HG03571 (cell line): Measurements from ENCODE around the gene GRAMD1B.
"Not testable (repeated sequence)": the region's sequence is repeated elsewhere in the genome, so short reads cannot be mapped to it uniquely, and the experiment has no call there.

Source experiments
- ATAC-seq: cut with Tn5 transposase; IDR thresholded peaks from one replicate; pipeline ENCODE4 v1.9.1; 2021; ENCODE audit not compliant: unreplicated experiment

The GRAMD1B gene

DNA sequence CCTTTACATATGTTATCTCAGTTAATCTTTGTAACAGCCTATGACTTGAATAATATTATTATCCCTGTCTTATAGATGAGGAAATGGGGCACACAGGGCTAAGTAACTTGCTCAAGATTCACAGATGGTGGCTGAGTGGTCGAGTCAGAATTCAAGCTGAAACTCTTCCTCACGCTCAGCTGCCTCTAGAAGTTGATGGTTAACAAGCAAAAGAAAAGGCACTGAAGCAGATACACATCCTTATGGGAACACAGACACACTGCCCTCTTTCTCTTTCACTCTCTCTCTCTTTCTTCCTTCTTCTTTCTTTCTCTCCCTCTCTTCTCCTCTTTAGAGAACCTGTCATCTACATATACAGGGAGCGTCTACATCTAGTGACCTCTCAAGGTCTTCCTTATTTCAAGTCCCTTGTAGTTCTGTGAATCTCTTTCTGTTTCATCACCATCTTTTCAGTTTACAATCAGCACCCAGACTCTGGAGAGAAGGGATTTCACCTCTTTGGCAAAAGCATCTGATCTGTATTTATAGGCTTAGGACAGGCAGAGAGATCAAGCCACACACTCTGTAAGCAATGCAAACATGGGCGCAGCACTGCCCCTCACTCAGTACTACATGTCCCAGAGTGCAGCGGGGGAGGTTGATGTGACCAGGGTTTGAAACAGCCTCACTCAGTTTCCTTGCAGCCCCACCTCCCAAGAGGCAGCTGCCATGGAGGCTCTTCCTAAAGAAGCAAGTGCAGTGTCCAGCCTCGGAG is 75.7 kb downstream of the GRAMD1B start:
- peak; percentile 76 for ATAC-seq

DNA sequence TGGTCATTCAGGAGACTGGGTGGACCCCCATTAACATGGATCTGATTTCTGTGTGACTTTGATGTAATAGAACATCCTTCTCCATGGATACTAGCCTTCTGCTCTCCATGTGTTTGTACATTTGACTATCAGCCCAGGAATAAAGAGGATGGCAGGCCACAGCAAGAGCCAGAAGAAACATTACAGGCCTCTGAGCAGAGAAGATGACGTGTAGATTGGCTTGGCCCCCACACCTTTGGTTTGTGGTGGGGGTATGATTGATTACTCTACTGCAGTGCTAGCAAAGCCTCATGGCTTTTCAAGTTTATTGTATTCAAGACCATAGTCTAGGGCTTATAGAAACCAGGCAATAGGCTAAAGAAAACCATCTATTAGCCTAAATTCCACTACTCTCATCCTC is 77.0 kb downstream of the GRAMD1B start:
- no peak for ATAC-seq

DNA sequence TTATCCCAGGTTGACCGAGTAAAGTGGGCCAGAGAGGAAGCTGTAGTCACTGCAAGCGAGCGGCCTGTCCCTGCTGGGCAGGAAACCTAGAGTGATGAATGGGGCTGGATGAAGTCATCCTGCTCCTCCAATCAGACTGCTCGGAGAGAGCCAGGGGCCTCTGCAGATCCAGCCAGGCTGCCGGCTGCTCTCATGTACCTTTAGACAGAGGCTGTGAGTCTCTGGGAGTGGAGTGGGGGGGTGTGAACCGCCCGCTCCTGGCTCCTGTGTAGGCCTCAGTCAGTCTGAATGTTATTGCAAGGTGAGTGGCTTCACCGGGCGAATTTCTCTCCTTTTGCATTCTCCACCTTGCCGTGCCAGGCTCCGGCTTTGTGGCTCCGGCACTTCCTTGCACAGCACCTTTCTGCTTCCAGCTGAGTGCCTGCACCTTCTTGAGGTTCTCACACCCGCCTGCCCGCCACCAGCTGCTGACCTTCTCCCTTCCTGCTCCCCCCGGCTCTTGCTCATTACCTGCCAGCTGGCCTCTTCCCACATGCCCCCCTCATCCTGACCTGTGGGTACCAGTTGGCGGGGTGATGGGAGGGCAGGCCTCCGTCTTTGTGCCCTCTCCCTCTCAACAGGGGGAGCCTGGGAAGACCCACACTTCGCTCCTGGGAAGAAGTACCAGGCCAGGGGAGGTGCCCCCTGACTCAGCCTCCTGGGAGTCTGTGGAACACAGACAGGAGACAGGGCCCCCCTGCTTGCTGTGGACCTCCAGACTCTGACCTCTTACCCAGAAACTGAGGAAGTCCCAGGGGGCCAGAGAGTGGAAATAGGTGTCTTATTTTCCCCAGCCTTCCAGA is 79.9 kb downstream of the GRAMD1B start:
- ATAC-seq, result no peak

DNA sequence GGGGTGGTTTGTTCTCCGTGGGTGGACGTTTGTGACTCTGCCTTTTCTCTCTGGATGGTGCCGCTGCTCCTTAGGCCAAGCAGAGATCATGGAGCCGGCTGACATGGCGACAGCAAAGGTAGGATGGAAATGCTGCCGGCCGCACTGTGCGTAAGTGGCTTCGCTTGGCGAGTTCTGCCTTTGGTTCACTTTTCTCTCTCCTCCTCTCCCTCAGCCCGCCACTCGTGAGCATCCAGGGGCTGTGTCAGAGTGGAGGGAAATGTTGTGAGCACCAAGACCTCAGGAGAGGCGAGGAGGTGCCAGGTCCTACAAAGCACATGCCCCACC is 80.5 kb downstream of the GRAMD1B start:
- ATAC-seq, result no peak

DNA sequence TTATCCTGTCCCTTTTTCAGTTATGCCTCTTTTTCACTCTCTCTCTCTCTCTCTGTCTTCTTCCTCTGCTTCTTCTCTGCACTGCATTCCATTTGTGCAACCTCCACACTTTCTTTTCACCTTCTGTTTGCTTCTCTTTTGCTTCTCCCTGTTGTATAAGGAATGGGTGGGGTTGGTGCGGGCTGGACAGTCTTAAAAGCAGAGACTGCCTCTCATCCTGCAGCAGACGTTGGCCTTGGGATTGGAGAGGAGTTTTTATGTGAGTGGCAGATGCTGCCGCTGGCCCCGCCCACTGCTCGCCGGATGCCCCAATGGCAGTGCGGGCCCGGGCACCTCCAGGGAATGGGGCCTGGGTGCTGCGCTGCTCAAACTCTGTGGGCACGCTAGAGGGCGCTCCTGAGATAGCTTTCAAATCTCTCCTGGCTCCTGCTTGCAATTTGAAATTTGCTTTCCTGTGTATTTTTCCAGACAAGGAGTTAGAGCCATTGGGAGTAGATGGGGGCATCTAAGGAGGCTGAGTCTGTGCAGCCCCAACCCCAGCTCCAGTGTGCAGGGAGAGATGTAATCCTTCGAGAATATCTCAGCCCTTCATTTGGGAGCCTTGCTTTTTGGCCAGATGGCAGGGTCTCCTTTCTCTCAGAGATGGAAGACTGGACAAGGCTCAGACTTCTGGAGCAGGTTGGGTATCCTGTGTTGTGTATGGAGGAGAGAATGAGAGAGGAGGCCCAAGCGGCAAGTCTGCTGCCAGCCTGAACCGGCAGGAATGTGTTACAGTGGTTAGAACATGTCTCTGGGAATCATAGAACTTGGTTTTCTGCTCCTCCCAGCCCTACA is 81.2 kb downstream of the GRAMD1B start:
- peak; percentile 93 for ATAC-seq

DNA sequence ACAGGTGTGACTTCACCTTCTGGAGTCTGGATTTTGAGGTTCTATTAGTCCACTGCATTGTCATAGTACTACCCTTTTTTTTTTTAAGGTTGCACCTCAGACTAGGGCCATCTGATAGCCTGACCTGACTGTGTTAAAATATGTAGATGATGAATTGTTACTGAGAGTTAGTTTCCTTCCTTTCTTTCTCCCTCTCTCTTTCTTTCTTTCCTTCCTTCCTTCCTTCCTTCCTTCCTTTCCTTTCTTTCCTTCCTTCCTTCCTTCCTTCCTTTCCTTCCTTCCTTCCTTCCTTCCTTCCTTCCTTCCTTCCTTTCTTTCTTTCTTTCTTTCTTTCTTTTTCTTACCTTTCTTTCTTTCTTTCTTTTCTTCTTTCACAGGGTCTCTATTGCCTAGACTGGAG is 83.2 kb downstream of the GRAMD1B start:
- ATAC-seq, result not testable (repeated sequence)

DNA sequence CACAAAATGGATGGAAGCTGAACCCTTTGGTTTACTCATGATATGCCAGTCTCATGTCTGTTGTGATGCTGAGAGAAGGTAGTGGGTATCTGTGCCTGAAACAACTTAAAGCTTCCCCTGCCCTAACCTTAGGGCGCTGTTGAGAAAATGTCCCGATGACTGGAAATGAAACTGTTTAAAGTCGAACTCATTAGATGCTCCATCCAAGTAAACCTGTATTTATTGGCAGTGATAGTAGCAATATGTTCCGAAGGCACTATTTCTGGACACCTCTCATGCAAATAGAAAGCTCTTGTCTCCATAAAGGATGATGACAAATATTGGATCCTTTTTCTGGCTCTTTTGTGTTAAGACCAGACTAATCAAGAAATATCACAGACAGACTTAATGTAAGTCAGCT is 86.2 kb downstream of the GRAMD1B start:
- ATAC-seq, result no peak

DNA sequence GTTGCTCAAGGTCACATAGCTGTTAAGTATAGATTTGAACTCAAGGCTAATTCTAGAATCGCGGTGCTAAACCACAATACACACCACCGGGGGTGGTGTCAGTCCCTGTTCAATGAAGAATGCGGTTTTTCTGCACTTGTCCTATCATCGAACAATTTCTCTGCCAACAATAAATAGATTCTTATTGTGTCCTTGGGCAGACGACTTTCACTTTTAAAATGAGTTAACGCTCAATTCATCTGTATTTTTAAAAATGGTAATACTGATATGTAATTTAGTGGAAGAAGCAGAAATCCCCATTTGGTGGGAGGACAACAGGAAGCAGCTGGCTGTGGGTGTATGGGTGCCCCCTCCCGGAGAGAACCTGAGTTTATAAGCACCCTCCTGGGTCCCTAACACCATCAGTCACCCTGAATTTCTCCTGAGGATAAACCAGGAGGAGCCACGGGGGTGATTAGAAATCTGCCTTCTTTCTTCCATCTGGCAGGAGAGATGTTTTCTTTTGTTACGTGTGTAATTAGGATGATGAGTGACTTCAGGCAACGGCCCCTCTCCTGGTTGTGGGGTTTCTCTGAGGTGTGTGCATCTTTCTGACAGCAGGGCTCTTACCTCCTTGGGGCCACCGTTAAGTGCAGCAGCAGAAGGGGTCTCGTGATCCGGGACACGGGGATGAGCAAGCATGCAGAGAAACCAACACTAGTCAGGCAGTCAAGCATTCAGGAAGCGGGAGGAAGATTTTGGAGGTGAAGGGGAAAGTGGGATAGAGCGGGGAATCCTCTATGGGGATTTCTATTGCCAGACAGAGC is 87.7 kb downstream of the GRAMD1B start:
- peak; percentile 43 for ATAC-seq

DNA sequence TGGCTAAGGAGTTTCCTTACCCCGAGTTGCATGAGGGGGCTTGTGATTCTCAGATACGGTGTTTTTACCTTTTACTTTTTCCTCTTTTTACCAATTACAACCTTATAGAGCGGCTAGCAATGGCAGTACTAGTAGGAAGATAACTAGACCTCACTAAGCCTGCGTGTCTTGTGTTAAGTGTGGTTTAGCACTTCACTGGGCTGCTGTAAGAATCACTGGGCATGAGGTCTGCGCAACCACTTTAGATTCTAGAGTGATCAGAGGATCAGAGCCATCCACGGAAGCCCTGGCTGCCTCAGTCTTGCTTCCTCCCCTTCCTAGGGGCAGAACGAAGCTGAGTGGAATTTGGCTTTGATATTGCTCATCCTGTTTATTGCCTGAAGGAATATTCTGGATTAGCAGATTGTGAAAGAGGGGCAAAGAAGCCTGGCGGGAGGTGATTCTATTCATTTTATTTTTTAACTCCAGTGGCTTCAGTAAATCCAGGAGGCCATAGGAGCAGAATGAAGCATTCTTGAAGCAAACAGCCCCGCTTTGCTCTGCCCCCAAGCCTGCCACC is 88.5 kb downstream of the GRAMD1B start:
- peak; percentile 68 for ATAC-seq

DNA sequence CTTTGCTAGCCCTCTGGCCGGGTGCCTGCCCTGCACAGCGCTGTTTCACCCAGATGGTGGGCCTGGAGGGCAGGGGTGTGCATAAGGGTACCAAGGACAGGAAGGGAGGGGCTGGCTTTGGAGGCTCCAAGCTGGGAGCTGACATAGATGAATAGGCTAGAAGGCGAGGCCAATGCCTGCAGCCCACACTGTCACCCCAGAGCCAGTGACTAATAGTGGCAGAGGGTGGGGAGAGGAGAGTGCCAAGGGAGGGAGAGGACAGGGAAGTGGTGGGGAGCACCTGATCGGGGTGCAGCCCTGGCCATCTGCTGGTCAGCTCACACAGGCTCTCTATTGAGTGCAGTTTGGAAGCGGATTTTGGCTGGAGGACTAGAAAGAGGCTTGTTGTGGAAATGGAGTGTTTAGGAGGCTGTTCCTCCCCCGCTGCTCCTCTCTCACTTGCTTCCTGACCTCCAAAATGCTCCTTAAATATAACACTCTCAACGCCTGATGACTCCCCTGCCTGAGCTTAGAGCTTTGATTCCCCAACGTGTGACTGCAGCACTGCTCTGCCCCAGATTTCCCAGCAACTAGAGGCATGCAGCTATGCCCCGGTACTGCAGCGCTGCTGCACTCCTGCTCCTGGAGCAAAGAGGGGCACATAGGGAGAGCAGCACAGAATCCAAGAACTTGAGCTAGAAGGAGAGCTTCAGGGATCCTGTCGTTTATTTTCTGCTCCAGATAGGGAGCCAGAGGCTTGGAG is 89.2 kb downstream of the GRAMD1B start:
- ATAC-seq, result no peak

DNA sequence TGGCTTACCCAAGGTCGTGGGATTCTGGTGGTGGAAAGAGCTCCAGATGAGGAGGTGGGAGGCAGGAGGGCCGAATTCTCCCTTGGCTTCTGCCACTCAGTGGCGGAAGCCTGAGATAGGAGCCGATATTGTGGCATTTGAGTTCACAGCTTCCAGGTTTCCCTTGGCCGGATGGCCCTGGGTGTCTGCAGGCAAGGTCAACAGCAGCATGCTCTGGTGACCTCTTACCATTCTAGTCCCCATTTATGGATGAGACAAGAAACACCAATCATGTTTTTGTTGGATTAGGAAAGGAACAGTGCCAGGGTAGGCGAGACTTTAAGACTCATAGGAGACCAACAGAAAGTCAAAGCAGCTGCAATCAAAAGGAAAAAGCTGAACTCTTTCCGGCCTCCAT is 89.7 kb downstream of the GRAMD1B start:
- ATAC-seq, result no peak

DNA sequence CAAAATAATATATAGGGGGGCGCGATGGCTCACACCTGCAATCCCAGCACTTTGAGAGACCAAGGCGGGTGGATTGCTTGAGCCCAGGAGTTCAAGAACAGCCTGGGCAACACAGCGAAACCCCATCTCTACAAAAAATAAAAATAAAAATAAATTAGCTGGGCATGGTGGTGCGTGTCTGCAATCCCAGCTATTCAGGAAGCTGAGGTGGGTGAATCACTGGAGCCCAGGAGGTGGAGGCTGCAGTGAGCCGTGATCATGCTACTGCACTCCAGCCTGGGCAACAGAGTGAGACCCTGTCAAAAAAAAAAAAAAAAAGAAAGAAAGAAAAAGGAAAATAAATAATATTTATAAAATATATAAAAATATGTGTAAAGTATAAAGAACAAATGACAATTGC is 90.4 kb downstream of the GRAMD1B start:
- not testable (repeated sequence) for ATAC-seq

DNA sequence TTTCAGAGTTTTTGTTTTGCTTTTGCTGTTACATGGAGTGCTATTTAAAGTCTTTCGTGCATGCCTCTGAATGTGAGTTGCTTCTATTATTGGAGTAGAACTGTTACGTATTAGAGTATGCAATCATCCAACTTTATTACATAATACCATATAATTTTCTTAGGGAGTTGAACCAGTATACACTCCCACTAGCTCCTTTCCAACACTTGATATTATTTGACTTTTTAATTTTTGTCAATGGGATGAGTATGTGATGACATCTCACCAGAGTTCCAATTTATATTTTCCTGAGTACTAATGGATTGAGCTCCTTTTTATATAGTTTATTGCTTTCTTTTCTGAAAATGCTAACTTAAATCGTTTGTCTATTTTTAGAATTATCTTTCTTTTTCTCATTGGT is 90.9 kb downstream of the GRAMD1B start:
- no peak for ATAC-seq

DNA sequence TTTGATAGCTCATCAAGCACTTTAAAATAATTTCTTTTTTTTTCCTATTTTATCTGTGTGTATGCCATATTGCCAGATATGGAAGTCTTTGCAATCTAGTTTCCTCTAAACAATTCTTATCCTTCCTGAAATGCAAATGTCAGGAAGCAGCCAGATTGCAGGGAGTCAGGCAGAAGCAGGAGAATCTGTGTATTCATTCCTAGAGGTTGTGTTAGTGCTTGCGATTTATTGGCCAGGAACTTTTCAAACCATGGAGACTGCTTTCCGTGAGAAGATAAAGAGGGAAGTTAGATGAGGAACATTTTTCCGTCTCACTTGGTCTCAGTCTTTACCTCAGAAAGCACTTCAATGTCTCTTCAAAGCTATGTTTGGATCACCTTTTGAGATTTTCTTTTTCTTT is 91.9 kb downstream of the GRAMD1B start:
- no peak for ATAC-seq

DNA sequence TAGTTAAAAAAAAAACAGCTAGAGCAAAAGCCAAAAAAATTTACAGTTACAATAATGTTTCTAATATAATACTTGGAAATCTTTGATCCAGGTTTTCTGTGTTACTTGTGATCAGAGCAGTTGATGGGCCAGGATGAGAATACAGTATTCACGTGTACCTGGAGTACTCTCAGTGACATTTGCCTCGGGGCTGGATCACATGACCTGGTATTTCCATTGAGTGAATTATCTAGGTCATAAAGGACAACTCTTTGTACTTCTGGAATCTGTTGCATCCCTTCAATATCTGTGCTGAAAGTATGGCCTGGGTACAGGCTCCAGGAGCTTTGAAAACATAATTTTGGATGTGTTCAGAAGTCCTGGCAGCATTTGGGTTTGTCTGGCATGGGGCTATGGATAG is 93.5 kb downstream of the GRAMD1B start:
- no peak for ATAC-seq

DNA sequence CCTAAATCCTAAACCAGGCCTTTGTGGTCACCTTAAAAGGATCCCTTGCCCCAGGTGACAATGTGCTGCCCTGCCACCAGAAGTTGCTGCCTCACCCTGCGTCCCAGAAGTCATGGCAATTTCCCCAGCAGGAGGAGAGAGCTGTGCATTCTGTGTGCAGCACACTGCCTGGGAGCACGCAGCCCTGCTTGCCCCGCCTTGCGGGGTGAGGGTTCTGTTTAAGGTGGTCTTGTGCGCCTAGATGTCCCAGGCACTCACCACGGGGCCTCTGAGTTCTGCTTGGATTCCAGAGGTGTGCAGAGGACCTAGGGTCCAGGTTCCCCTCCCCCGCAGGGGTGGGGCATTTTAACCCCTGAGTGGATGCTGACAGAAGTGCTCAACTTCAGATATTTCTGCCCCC is 95.0 kb downstream of the GRAMD1B start:
- ATAC-seq, result no peak

DNA sequence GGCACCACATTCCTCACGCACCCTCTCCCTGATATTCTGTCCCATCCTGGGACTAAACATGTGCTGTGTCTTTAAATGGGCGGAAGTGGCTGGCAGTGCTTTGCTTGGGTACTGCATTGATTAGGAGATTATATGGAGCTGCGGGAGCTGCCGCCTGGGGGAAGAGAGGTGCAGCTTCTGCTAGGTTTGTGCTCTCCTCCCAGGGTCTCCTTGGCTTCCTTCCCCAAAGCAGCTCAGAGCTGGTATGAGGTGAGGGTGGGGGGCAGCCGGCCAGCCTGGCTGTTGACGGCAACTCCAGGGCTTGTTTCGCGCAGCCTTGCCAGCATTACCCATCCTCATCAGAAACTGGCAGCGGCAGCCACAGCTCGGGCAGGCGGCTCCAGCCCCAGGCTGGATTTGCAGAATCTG is 95.4 kb downstream of the GRAMD1B start:
- ATAC-seq, result no peak

DNA sequence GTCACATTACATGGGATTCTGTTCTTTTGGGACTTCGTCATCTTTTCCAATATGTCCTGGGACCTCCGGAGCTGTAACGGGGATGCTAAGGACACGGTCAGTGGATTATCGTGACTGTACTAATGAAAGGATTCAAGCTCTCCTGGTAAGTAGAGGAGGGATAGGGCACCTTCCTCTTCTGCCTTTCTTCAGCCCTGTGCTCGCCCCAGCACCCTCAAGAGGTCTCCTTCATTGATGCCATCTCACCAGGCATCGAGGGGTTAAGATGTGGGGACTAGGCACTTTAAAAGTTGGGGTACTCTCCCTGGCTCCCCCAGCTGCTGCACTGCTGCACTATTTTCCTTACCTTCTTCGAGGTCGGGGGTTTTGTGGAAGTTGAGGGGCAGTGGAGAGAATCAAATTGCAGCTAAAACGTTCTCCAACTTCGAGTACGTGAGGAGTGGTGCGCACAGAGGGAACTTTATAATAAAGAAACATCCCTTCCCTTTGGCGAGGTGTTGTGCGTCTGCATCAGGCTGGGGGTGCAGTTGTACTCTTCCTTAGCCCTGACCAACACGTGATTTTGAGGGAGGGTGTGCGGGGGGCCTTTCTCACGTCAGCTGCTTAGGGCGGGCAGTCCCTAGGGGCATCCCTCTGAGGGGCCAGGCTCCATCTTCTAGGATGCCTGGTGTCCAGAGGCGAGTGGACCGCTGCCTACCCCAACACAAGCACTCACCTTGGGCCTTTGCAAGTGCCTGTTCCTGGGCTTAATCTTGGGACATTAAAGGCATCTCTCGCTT is 96.1 kb downstream of the GRAMD1B start:
- ATAC-seq, result no peak

DNA sequence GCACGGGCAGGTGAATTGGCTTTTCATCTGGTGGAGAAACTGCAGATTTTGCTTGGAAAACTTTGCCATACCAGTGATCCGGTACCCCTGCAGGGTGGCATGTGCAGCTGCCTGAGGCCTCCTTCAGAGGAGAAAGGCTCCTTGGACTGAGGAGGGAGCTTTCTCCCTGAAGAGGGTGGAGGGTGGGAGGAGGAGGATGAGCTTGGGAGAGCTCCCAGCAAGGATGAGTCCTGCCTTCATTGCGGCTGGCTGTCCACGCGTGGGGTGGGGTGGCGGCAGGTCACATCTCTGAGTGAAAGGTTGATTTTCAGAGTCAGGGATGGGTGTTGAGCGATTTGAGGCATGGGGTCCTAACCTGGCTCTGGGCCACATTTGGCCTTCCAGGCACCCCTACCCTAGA is 96.8 kb downstream of the GRAMD1B start:
- no peak for ATAC-seq
